ENCODE results near the gene NEK7. TPM values are rescaled to one million over a fixed set of nuclear protein-coding genes. Genes with fewer than 3 reads are reported as not detected.

Gene NEK7
- total RNA-seq, 1 donor from 2014 or later, result 98.1 TPM

DNA sequence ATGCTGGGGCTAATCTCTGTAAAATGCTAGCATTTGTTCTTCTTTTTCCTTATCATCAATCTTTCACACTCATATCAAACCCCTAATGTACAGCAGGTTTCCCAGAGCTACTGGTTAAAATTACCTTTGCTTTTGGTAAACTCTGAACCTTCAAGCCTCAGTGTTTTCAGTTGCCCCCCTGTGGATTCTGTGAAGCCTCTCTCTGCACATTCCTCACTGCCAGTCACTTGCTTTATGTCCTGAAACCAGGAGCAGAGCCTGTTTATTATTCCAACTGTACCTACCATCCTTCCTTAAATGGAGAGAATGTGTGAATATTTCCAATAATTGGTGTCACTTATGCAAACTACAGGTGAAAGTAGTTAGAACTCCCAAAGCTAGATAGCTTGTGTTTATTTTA is 134.2 kb downstream of the NEK7 start:
- H3K4me1 ChIP-seq, result no peaks in the 10 kb centered on the region
- DNase-seq, result no peak
- H3K36me3 ChIP-seq, result peaks cover 11% of the 10 kb centered on the region
- intact Hi-C loops (cut with DNase I), result no loop called here
- no peak overlapping the region for H3K27ac ChIP-seq
- TF ChIP-seq, protein P1, sequence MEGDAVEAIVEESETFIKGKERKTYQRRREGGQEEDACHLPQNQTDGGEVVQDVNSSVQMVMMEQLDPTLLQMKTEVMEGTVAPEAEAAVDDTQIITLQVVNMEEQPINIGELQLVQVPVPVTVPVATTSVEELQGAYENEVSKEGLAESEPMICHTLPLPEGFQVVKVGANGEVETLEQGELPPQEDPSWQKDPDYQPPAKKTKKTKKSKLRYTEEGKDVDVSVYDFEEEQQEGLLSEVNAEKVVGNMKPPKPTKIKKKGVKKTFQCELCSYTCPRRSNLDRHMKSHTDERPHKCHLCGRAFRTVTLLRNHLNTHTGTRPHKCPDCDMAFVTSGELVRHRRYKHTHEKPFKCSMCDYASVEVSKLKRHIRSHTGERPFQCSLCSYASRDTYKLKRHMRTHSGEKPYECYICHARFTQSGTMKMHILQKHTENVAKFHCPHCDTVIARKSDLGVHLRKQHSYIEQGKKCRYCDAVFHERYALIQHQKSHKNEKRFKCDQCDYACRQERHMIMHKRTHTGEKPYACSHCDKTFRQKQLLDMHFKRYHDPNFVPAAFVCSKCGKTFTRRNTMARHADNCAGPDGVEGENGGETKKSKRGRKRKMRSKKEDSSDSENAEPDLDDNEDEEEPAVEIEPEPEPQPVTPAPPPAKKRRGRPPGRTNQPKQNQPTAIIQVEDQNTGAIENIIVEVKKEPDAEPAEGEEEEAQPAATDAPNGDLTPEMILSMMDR (IDR thresholded peaks at IDR 0.05), result no peak
- no peak for ATAC-seq
- H3K27me3 ChIP-seq (ENCODE audit: low read depth), result no peaks in the 10 kb centered on the region
- no peaks in the 10 kb centered on the region for H3K9me3 ChIP-seq
- no peak overlapping the region for H3K4me3 ChIP-seq

DNA sequence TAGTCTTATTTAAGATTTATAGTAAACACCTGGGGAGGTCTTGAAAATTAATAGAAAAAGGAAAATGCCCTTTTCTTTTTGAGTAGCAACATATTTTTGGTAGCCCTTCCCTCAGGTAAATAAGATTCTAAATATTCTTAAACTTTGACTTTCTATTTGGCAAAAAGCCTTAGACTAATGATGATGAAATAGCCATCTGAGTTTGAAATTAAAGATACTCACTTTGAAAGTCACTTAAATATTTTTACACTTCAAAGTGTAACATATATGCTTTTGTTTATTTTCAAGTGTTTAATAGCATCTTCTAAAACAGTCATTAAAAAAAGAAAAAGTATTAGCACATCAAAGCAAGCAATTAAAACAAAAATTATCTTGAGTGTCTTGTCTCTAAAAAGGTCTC is 135.1 kb downstream of the NEK7 start:
- DNase-seq (no peak), ATAC-seq (no peak)
- no peaks in the 10 kb centered on the region for H3K27me3 ChIP-seq (ENCODE audit: low read depth)
- H3K36me3 ChIP-seq, result peaks cover 12% of the 10 kb centered on the region
- no peaks in the 10 kb centered on the region for H3K9me3 ChIP-seq
- intact Hi-C loops (cut with DNase I), result no loop called here
- TF ChIP-seq, protein P1 (IDR thresholded peaks at IDR 0.05), result no peak
- no peak overlapping the region for H3K27ac ChIP-seq
- H3K4me1 ChIP-seq, result no peaks in the 10 kb centered on the region
- no peak overlapping the region for H3K4me3 ChIP-seq

DNA sequence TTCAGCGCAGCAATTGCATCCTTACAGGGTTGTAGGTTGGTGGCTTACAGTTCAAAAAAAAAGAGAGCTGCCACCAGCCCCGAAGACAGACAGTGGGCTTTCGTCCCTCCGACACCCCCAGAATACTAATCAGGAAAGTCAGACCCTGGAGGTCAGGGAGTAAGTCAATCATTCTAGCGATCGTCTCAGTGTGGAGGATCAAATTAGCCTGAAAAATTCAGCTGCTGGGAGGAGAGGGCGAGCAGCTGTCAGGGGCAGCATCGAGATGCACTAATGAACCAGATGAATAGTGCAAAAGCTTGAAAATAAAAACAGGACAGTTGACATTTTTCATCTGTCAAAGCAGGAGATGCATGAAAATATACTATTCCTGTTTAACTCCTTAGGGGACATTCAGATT is 138.4 kb downstream of the NEK7 start:
- no peak for DNase-seq
- intact Hi-C loops (cut with DNase I), result no loop called here
- ATAC-seq, result no peak
- Histone ChIP-seq H3K27ac (no peak overlapping the region), H3K27me3 (ENCODE audit: low read depth) (no peaks in the 10 kb centered on the region), H3K9me3 (no peaks in the 10 kb centered on the region), H3K4me3 (no peak overlapping the region), H3K4me1 (no peaks in the 10 kb centered on the region), H3K36me3 (peaks cover 34% of the 10 kb centered on the region)
- TF ChIP-seq, protein P1 (IDR thresholded peaks at IDR 0.05), result no peak

DNA sequence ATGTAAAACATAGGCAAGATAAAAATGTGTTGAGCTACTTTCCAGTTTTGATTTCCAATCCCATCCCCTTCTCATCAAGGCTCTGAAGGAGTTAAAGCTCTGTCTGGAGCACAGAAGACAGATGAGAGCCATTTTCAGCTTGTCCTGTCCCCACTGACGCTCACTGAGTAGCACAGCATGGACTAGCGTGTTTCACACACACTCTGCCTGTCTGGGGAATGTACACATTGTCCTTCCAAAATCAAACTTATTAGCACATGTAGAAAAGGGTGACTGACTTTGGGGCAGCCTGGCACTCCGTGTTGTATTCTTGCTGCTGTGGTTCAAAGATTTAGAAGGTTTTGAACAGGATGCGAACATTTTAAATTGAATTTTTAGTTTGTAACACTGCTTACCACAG is 139.2 kb downstream of the NEK7 start:
- H3K27ac ChIP-seq, result no peak overlapping the region
- TF ChIP-seq, protein P1 (IDR thresholded peaks at IDR 0.05), result no peak
- H3K4me1 ChIP-seq, result no peaks in the 10 kb centered on the region
- no peak for DNase-seq
- intact Hi-C loops (cut with DNase I), result no loop called here
- H3K4me3 ChIP-seq, result no peak overlapping the region
- peaks cover 34% of the 10 kb centered on the region for H3K36me3 ChIP-seq
- no peak for ATAC-seq
- H3K9me3 ChIP-seq, result no peaks in the 10 kb centered on the region
- H3K27me3 ChIP-seq (ENCODE audit: low read depth), result no peaks in the 10 kb centered on the region

DNA sequence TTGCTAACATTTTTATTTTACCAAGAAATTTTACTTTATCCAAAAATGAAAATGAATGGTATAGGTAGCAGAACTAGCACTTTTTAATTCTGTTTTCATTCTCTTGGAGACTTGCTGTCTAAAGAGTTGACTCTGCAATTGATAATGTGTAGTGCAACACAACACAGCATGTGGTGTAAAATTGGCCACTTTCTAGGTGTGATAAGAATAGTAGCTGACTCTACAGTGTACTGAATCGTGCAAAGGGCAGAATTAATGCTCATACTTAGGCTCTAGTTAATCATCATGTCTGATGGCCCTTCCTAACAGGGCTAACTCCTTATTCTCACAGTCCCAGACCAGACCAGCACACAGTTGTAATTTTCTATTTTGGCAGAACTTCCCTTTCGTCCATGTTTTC is 140.5 kb downstream of the NEK7 start:
- Histone ChIP-seq H3K9me3 (no peaks in the 10 kb centered on the region), H3K27me3 (ENCODE audit: low read depth) (no peaks in the 10 kb centered on the region), H3K27ac (no peak overlapping the region), H3K4me3 (no peak overlapping the region), H3K4me1 (no peaks in the 10 kb centered on the region), H3K36me3 (peaks cover 34% of the 10 kb centered on the region)
- DNase-seq (no peak), ATAC-seq (no peak)
- TF ChIP-seq, protein P1 (IDR thresholded peaks at IDR 0.05), result no peak
- intact Hi-C loops (cut with DNase I), result no loop called here

DNA sequence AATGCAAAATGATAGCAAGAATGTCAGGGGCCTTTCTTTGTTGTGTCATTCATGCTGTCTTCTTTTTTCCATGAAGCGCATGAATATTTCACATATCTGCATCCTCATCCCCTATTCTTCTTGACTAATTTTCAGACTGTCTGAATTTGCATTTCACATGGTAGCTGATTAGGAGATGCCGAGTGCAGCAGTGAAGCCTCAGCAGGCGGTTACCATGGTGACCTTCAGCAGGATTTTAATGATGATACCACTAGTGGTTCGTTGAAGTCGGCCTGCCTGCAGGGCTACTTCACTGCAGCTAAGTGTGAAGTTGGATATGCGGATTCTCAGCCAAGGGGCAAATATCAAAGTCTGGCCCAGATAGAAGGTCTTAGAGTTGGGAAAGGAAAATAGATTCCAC is 141.8 kb downstream of the NEK7 start:
- Histone ChIP-seq H3K27ac (no peak overlapping the region), H3K9me3 (no peaks in the 10 kb centered on the region), H3K4me3 (no peak overlapping the region), H3K27me3 (ENCODE audit: low read depth) (no peaks in the 10 kb centered on the region), H3K36me3 (peaks cover 28% of the 10 kb centered on the region), H3K4me1 (no peaks in the 10 kb centered on the region)
- TF ChIP-seq, protein P1 (IDR thresholded peaks at IDR 0.05), result no peak
- ATAC-seq (no peak), DNase-seq (no peak)
- intact Hi-C loops (cut with DNase I), result no loop called here

Data from lower lobe of right lung (tissue), 2 donors.